OCI-LY3 (cell line): Measurements from ENCODE around the gene ADCY9.

Experiments
- CTCF ChIP-seq: fragments of 200-600, 300-600 bp; sonication (generic); IDR thresholded peaks from 2 replicates; pipeline ENCODE4 v1.5.1; 2014; ENCODE audit warnings: antibody characterized with exemption, low read length, low read depth
- EZH2phosphoT487 ChIP-seq: fragments of 200-600 bp; shearing (Covaris generic); IDR thresholded peaks from 2 replicates; pipeline ENCODE4 v1.6.1; 2018; ENCODE audit warnings: antibody characterized with exemption, mixed run types, low read depth

DNA sequence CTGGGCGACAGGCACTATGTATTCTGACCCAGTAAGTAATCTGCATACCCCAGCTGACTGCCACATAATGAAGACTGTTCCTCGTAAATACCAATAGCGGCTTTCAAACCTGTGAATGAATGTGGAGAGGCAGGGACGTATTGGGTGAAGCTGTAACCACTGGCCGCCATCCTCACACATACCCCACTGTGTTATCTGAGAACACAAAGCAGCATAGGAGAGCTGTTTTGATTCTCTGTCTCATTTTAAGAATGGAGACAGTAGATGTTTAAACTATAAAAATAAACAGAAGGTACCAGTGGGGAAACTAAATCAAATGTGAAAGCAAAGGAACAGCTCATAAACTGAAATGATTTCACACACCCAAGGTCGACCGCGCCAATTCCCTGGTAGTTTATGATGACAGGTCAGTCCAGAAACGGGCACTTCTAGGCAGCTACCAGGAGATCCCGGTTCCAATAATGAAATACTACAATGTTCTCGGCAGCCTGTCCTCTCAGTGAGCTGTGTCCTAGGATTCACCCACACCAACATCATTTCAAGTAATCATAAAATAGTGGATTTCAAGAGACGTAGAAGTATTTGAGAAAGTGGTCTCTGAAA, 109.7 kb downstream of the ADCY9 start:
- TF ChIP-seq CTCF (no peak), EZH2phosphoT487 (no peak)
